DOHH2 (cell line): Measurements from ENCODE around the gene NDE1.

Source experiments
- CTCF ChIP-seq: fragments of 200-600 bp; sonication (generic); IDR thresholded peaks from one replicate; pipeline ENCODE4 v1.5.1; 2014; ENCODE audit warnings: antibody characterized with exemption, mild to moderate bottlenecking, low read depth, low read length; ENCODE audit not compliant: poor library complexity, severe bottlenecking
- EZH2phosphoT487 ChIP-seq: fragments of 200-600 bp; sonication (generic); IDR thresholded peaks from 2 replicates; pipeline ENCODE4 v1.6.1; 2017; ENCODE audit warnings: borderline replicate concordance, mild to moderate bottlenecking, antibody characterized with exemption, low read length, moderate library complexity, mixed read lengths

- TF ChIP-seq CTCF: no peak
- no peak for TF ChIP-seq EZH2phosphoT487
Measured at GRCh38 chr16:15602285-15603044, 47.6 kb upstream of the NDE1 start.
